HEK293 (cell line): ENCODE data around the gene SFT2D1.

ENCODE experiments used
- CTCF ChIA-PET: fragments of 350-600 bp; formaldehyde crosslinking; extraction: SDS; loops from one replicate; lab custom pipeline; 2021; ENCODE audit warnings: antibody characterized with exemption; lab: Yijun Ruan, JAX
- POLR2A ChIA-PET: fragments of 300-600 bp; formaldehyde crosslinking; extraction: SDS; loops from one replicate; lab custom pipeline; 2020; ENCODE audit warnings: antibody characterized with exemption, inconsistent platforms; lab: Yijun Ruan, JAX
- H3K27ac ChIP-seq: fragments of 200-500 bp; sonication (Bioruptor generic); 2 replicates; pipeline ENCODE4 v1.5.1; 2014; ENCODE audit warnings: low read depth, low read length, control low read depth, inconsistent platforms; ENCODE audit errors: extremely low read depth
- H3K36me3 ChIP-seq, 2 experiments: fragments of 200-500 bp in 1 of 2; sonication (Bioruptor generic) in 1 of 2; 1 replicate in 1 of 2; 2 replicates in 1 of 2; pipeline ENCODE4 v1.5.1; 2014 to 2017; ENCODE audit warnings: inconsistent platforms in 2 of 2, low read length in 2 of 2; ENCODE audit not compliant: control insufficient read depth in 2 of 2, insufficient read depth in 1 of 2
- H3K4me1 ChIP-seq: fragments of 200-500 bp; sonication (Bioruptor generic); 2 replicates; pipeline ENCODE4 v1.5.1; 2014; ENCODE audit warnings: mild to moderate bottlenecking, low read length, inconsistent platforms; ENCODE audit not compliant: control insufficient read depth, insufficient read depth
- H3K4me3 ChIP-seq: 2 replicates; pipeline ENCODE4 v1.5.1; 2011; ENCODE audit warnings: low read depth, mild to moderate bottlenecking, control low read depth, low read length, moderate library complexity
- H3K9me3 ChIP-seq: fragments of 200-500 bp; sonication (Bioruptor generic); 2 replicates; pipeline ENCODE4 v1.5.1; 2014; ENCODE audit warnings: low read depth, low read length, inconsistent platforms; ENCODE audit not compliant: control insufficient read depth, insufficient read depth
- GLI2 ChIP-seq: fragments of 450-650 bp; formaldehyde crosslinking; IDR thresholded peaks from 2 replicates; pipeline ENCODE4; 2017; ENCODE audit warnings: missing biosample characterization, missing genetic modification characterization, low read depth, borderline replicate concordance
- HOXD13 ChIP-seq: sonication (generic); formaldehyde crosslinking; IDR thresholded peaks from 2 replicates; pipeline ENCODE4 v1.8.0; 2022; ENCODE audit warnings: missing genetic modification reagents, borderline replicate concordance
- ZFP69B ChIP-seq: fragments of 450-650 bp; formaldehyde crosslinking; IDR thresholded peaks from 2 replicates; pipeline ENCODE4 v1.5.1; 2016; ENCODE audit warnings: missing biosample characterization, missing genetic modification characterization
- ZNF138 ChIP-seq: fragments of 450-650 bp; formaldehyde crosslinking; IDR thresholded peaks from 2 replicates; pipeline ENCODE4 v1.5.1; 2016; ENCODE audit warnings: missing biosample characterization, missing genetic modification characterization, borderline replicate concordance
- ZNF140 ChIP-seq: fragments of 450-650 bp; formaldehyde crosslinking; IDR thresholded peaks from 2 replicates; pipeline ENCODE4 v1.5.1; 2016; ENCODE audit warnings: missing biosample characterization, missing genetic modification characterization
- ZNF248 ChIP-seq: fragments of 450-650 bp; formaldehyde crosslinking; IDR thresholded peaks from 2 replicates; pipeline ENCODE4 v1.5.1; 2017; ENCODE audit warnings: missing biosample characterization, missing genetic modification characterization
- ZNF292 ChIP-seq: fragments of 450-650 bp; formaldehyde crosslinking; IDR thresholded peaks from 2 replicates; pipeline ENCODE4 v1.5.1; 2016; ENCODE audit warnings: low read depth, missing biosample characterization, missing genetic modification characterization, borderline replicate concordance
- ZNF416 ChIP-seq: fragments of 450-650 bp; formaldehyde crosslinking; IDR thresholded peaks from 2 replicates; pipeline ENCODE4 v1.5.1; 2016; ENCODE audit warnings: missing biosample characterization, missing genetic modification characterization
- ZNF514 ChIP-seq: fragments of 450-650 bp; formaldehyde crosslinking; IDR thresholded peaks from 2 replicates; pipeline ENCODE4 v1.5.1; 2016; ENCODE audit warnings: missing biosample characterization, missing genetic modification characterization
- ZNF518A ChIP-seq: fragments of 450-650 bp; formaldehyde crosslinking; conservative IDR thresholded peaks from 2 replicates; pipeline ENCODE4 v1.5.1; 2016; ENCODE audit warnings: low read depth, missing biosample characterization, missing genetic modification characterization
- ZNF555 ChIP-seq: fragments of 450-650 bp; formaldehyde crosslinking; conservative IDR thresholded peaks from 2 replicates; pipeline ENCODE4 v1.5.1; 2017; ENCODE audit warnings: missing biosample characterization, mild to moderate bottlenecking, missing genetic modification characterization, inconsistent platforms
- ZNF658 ChIP-seq: fragments of 450-650 bp; formaldehyde crosslinking; IDR thresholded peaks from 2 replicates; pipeline ENCODE4; 2016; ENCODE audit warnings: missing biosample characterization, missing genetic modification characterization
- TF ChIP-seq, protein P1 (sequence below): fragments of 450-650 bp; formaldehyde crosslinking; IDR thresholded peaks from 2 replicates; pipeline ENCODE4 v1.5.1; 2016; ENCODE audit warnings: missing biosample characterization, missing genetic modification characterization
- TF ChIP-seq, protein P2 (sequence below): fragments of 450-650 bp; formaldehyde crosslinking; IDR thresholded peaks from 2 replicates; pipeline ENCODE4 v1.5.1; 2017; ENCODE audit warnings: missing biosample characterization, missing genetic modification characterization

SFT2D1 gene

GRCh38 chr6:166285233-166285632 is 57.1 kb downstream of the SFT2D1 start:
- no peaks in the 10 kb centered on the region for H3K9me3 ChIP-seq
- POLR2A ChIA-PET: interaction anchor here (0.5 kb wide), 1 partner anchor 90 kb away, joined by 3 read pairs; no protein-coding TSS in a partner anchor
- H3K36me3 ChIP-seq: no peaks in the 10 kb centered on the region
- H3K4me1 ChIP-seq: no peaks in the 10 kb centered on the region
- TF ChIP-seq, protein P1, sequence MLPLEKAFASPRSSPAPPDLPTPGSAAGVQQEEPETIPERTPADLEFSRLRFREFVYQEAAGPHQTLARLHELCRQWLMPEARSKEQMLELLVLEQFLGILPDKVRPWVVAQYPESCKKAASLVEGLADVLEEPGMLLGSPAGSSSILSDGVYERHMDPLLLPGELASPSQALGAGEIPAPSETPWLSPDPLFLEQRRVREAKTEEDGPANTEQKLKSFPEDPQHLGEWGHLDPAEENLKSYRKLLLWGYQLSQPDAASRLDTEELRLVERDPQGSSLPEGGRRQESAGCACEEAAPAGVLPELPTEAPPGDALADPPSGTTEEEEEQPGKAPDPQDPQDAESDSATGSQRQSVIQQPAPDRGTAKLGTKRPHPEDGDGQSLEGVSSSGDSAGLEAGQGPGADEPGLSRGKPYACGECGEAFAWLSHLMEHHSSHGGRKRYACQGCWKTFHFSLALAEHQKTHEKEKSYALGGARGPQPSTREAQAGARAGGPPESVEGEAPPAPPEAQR (tag by site-specific recombination): no peak
- TF ChIP-seq ZNF138 (tag by site-specific recombination) (no peak), ZFP69B (tag by site-specific recombination) (no peak), ZNF140 (tag by site-specific recombination) (no peak), ZNF292 (tag by site-specific recombination) (no peak), ZNF658 (no peak), ZNF416 (no peak)
- TF ChIP-seq, protein P2, sequence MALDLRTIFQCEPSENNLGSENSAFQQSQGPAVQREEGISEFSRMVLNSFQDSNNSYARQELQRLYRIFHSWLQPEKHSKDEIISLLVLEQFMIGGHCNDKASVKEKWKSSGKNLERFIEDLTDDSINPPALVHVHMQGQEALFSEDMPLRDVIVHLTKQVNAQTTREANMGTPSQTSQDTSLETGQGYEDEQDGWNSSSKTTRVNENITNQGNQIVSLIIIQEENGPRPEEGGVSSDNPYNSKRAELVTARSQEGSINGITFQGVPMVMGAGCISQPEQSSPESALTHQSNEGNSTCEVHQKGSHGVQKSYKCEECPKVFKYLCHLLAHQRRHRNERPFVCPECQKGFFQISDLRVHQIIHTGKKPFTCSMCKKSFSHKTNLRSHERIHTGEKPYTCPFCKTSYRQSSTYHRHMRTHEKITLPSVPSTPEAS (tag by site-specific recombination): no peak
- H3K4me3 ChIP-seq: no peak overlapping the region
- CTCF ChIA-PET: interaction anchor here (1.2 to 1.9 kb wide), 5 partner anchors 9 to 489 kb away, joined by 3 to 10 read pairs (median 6); no protein-coding TSS in a partner anchor
- H3K27ac ChIP-seq: no peak overlapping the region

DNA sequence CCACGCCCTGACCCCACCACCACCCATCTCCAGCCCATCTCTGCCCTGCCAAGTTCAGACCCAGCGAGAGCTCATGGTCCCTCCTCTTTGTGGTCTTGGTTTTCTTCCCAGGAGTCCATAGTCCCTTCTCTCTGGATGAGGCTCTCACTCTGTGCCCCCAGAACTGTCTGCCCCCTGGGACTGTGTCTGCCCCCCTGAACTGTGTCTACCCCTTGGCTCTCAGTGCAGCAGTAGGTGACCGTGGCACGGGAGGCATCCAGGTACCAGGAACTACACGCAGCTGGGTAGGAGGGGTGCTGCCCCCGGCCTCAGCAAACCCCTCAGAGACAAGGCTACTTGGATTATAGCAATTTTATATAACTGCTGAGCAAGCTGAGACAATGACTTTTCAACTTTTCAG is 57.7 kb downstream of the SFT2D1 start:
- no peak for TF ChIP-seq ZNF555 (tag by site-specific recombination)
- no peak for TF ChIP-seq ZNF514 (tag by site-specific recombination)
- no peak for TF ChIP-seq ZNF248 (tag by site-specific recombination)
- no peak for TF ChIP-seq HOXD13 (CRISPR knock-in tag)
- TF ChIP-seq ZNF518A: no peak
- TF ChIP-seq, all 188 proteins: peak for 0

GRCh38 chr6:166282394-166283032 is 59.8 kb downstream of the SFT2D1 start:
- ChIA-PET POLR2A (no interaction called here), CTCF (interaction anchor here (0.5 to 3.7 kb wide), 5 partner anchors 31 to 493 kb away, joined by 3 to 23 read pairs (median 4); no protein-coding TSS in a partner anchor)
- Histone ChIP-seq H3K4me1 (no peaks in the 10 kb centered on the region), H3K9me3 (no peaks in the 10 kb centered on the region), H3K36me3 (no peaks in the 10 kb centered on the region), H3K27ac (no peak overlapping the region), H3K4me3 (no peak overlapping the region)
- no peak for TF ChIP-seq GLI2

More for the DNA sequence above, 57.7 kb downstream of the SFT2D1 start:
- Histone ChIP-seq H3K4me1 (no peaks in the 10 kb centered on the region), H3K27ac (no peak overlapping the region), H3K36me3 (no peaks in the 10 kb centered on the region), H3K4me3 (no peak overlapping the region), H3K9me3 (no peaks in the 10 kb centered on the region)
- ChIA-PET CTCF (interaction anchor here (0.6 to 1.9 kb wide), 5 partner anchors 8 to 490 kb away, joined by 3 to 10 read pairs (median 6); no protein-coding TSS in a partner anchor), POLR2A (no interaction called here)
